WTC11 (cell line): Measurements from ENCODE around the gene MT1H. TPM values are rescaled to one million over a fixed set of nuclear protein-coding genes. Genes with fewer than 3 reads are reported as not detected.

Source experiments
- ATAC-seq: fragments of 200-7000 bp; cut with Tn5 transposase; 2 replicates; pipeline ENCODE4 v1.10.0; 2021; ENCODE audit warnings: mild to moderate bottlenecking, moderate library complexity
- CTCF ChIA-PET: fragments of 300-600 bp; sonication (Branson Sonifier 250); formaldehyde crosslinking; loops from one replicate; lab custom pipeline; 2021; ENCODE audit warnings: antibody characterized with exemption; lab: Charles Lee
- POLR2A ChIA-PET: fragments of 350-600 bp; sonication (Branson Sonifier 250); formaldehyde crosslinking; loops from one replicate; lab custom pipeline; 2021; ENCODE audit warnings: antibody characterized with exemption; lab: Charles Lee
- DNase-seq: peaks from one replicate; pipeline ENCODE4 v3.0.0; 2021; ENCODE audit warnings: low spot score
- H3K27ac Mint-ChIP-seq: 2 replicates; pipeline ENCODE4 v1.8.0; 2021; ENCODE audit warnings: mixed read lengths
- H3K27me3 Mint-ChIP-seq: 2 replicates; pipeline ENCODE4 v1.8.0; 2021; ENCODE audit warnings: low read depth, mild to moderate bottlenecking, moderate library complexity, mixed read lengths
- H3K36me3 Mint-ChIP-seq: 2 replicates; pipeline ENCODE4 v1.8.0; 2021; ENCODE audit warnings: mixed read lengths
- H3K4me1 Mint-ChIP-seq: 2 replicates; pipeline ENCODE4 v1.8.0; 2022; ENCODE audit warnings: mixed read lengths
- H3K4me3 Mint-ChIP-seq: 2 replicates; pipeline ENCODE4 v1.8.0; 2021; ENCODE audit warnings: mild to moderate bottlenecking, moderate library complexity, mixed read lengths
- H3K9me3 Mint-ChIP-seq: 2 replicates; pipeline ENCODE4 v1.8.0; 2021; ENCODE audit warnings: mixed read lengths
- ATF1 ChIP-seq: sonication (generic); formaldehyde crosslinking; IDR thresholded peaks from 2 replicates; pipeline ENCODE4 v1.8.1; 2023; ENCODE audit warnings: mild to moderate bottlenecking, moderate library complexity, missing genetic modification reagents
- EMX1 ChIP-seq: fragments of 250-450 bp; sonication (Bioruptor Pico); IDR thresholded peaks from 2 replicates; pipeline ENCODE4 v1.8.0; 2021; ENCODE audit warnings: mild to moderate bottlenecking
- FOXP1 ChIP-seq: sonication (generic); formaldehyde crosslinking; IDR thresholded peaks from 2 replicates; pipeline ENCODE4 v1.8.0; 2022; ENCODE audit warnings: missing genetic modification reagents, mild to moderate bottlenecking, moderate library complexity, borderline replicate concordance
- GABPB1 ChIP-seq: sonication (generic); formaldehyde crosslinking; IDR thresholded peaks from 2 replicates; pipeline ENCODE4 v1.8.1; 2023; ENCODE audit warnings: mild to moderate bottlenecking, missing genetic modification reagents
- GRHL2 ChIP-seq: fragments of 250-450 bp; sonication (Bioruptor Pico); IDR thresholded peaks from 2 replicates; pipeline ENCODE4 v1.8.0; 2022; ENCODE audit warnings: mild to moderate bottlenecking, moderate library complexity; ENCODE audit not compliant: insufficient replicate concordance, severe bottlenecking
- HMGA2 ChIP-seq: fragments of 250-450 bp; sonication (Bioruptor Pico); IDR thresholded peaks from 2 replicates; pipeline ENCODE4 v1.4.0; 2021; ENCODE audit warnings: mild to moderate bottlenecking, moderate library complexity
- IRF2 ChIP-seq: sonication (generic); formaldehyde crosslinking; IDR thresholded peaks from 2 replicates; pipeline ENCODE4 v1.8.0; 2022; ENCODE audit warnings: low read depth, missing genetic modification reagents, borderline replicate concordance
- MXD4 ChIP-seq: fragments of 250-450 bp; sonication (Bioruptor Pico); IDR thresholded peaks from 2 replicates; pipeline ENCODE4 v1.8.0; 2021; ENCODE audit warnings: mild to moderate bottlenecking, moderate library complexity, borderline replicate concordance
- PRRX2 ChIP-seq: fragments of 250-450 bp; sonication (Bioruptor Pico); IDR thresholded peaks from 2 replicates; pipeline ENCODE4 v1.8.0; 2021; ENCODE audit warnings: mild to moderate bottlenecking
- RORB ChIP-seq: fragments of 250-450 bp; sonication (Bioruptor Pico); IDR thresholded peaks from 2 replicates; pipeline ENCODE4 v1.9.0; 2021; ENCODE audit warnings: mild to moderate bottlenecking
- SP1 ChIP-seq: sonication (generic); formaldehyde crosslinking; conservative IDR thresholded peaks from 2 replicates; pipeline ENCODE4 v1.8.1; 2022; ENCODE audit warnings: missing genetic modification reagents
- TCF7 ChIP-seq: sonication (generic); formaldehyde crosslinking; IDR thresholded peaks from 2 replicates; pipeline ENCODE4 v1.8.0; 2022; ENCODE audit warnings: mild to moderate bottlenecking, low read depth, missing genetic modification reagents, moderate library complexity
- TEAD1 ChIP-seq: sonication (generic); formaldehyde crosslinking; IDR thresholded peaks from 2 replicates; pipeline ENCODE4 v1.8.0; 2022; ENCODE audit warnings: mild to moderate bottlenecking, missing genetic modification reagents
- ZBTB21 ChIP-seq: sonication (generic); formaldehyde crosslinking; IDR thresholded peaks from 2 replicates; pipeline ENCODE4 v1.8.1; 2023; ENCODE audit warnings: mild to moderate bottlenecking, missing genetic modification reagents, borderline replicate concordance
- ZNF219 ChIP-seq: sonication (generic); formaldehyde crosslinking; IDR thresholded peaks from 2 replicates; pipeline ENCODE4 v1.8.0; 2023; ENCODE audit warnings: missing genetic modification reagents, mild to moderate bottlenecking, borderline replicate concordance
- ZNF423 ChIP-seq: fragments of 250-450 bp; sonication (Bioruptor Pico); IDR thresholded peaks from 2 replicates; pipeline ENCODE4 v2.1.2; 2022; ENCODE audit warnings: mild to moderate bottlenecking, moderate library complexity
- ZNF671 ChIP-seq: fragments of 250-450 bp; sonication (Bioruptor Pico); IDR thresholded peaks from 2 replicates; pipeline ENCODE4 v1.8.0; 2021; ENCODE audit warnings: mild to moderate bottlenecking
- total RNA-seq: library from RNA; stranded (reverse); gene quantifications from 3 replicates; pipeline ENCODE4 v1.2.3, GENCODE V29; 2021
- TF ChIP-seq, protein P1 (sequence below): fragments of 200-600 bp; IDR thresholded peaks from 2 replicates; pipeline ENCODE4 v1.8.0; 2022; ENCODE audit warnings: antibody characterized with exemption
- TF ChIP-seq, protein P2 (sequence below): fragments of 250-450 bp; sonication (Bioruptor Pico); conservative IDR thresholded peaks from 2 replicates; pipeline ENCODE4 v1.9.0; 2021; ENCODE audit warnings: mild to moderate bottlenecking
- TF ChIP-seq, protein P3 (sequence below): sonication (generic); formaldehyde crosslinking; IDR thresholded peaks from 2 replicates; pipeline ENCODE4 v1.8.1; 2023; ENCODE audit warnings: mild to moderate bottlenecking, missing genetic modification reagents, moderate library complexity
- TF ChIP-seq, protein P4 (sequence below): fragments of 250-450 bp; sonication (Bioruptor Pico); IDR thresholded peaks from 2 replicates; pipeline ENCODE4 v1.8.0; 2021; ENCODE audit warnings: mild to moderate bottlenecking
- TF ChIP-seq, protein P5 (sequence below): sonication (generic); formaldehyde crosslinking; IDR thresholded peaks from 2 replicates; pipeline ENCODE4 v1.8.1; 2022; ENCODE audit warnings: low read depth, mild to moderate bottlenecking, moderate library complexity, missing genetic modification reagents, borderline replicate concordance

Gene MT1H
- total RNA-seq, 1 experiment from 2014 or later = 122 TPM

DNA sequence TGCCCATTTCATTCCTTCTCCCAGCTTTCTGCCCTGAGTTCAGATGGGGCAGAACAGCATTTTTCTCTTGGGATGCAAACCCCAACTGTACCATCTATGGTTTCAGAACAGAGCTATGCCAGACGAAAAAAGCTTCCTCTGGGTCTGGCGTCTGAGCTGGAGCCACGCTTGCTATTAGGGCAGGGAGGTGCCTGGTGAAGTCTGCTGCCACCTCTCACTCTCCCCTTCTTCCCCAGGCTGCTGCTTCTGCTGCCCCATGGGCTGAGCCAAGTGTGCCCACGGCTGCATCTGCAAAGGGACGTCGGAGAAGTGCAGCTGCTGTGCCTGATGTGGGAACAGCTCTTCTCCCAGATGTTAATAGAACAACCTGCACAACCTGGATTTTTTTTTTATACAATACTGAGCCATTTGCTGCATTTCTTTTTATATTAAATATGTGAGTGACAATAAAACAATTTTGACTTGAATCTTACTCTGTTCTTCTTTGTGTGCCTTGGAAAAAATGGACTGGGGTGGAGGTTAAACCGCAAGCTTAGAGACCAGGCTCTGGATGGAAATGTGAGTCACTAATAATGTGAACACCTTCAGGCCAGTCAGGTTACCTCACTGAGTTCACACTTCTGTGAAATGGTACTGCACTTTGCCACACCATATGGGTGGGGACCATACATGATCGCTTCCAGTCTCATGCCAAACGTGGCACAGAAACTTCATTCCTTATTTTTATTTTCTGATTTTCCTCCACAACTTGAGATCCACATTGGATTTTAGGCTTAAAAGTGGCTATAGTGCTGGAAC is 32.8 kb upstream of the MT1H start (continued):
- TF ChIP-seq, protein P1, sequence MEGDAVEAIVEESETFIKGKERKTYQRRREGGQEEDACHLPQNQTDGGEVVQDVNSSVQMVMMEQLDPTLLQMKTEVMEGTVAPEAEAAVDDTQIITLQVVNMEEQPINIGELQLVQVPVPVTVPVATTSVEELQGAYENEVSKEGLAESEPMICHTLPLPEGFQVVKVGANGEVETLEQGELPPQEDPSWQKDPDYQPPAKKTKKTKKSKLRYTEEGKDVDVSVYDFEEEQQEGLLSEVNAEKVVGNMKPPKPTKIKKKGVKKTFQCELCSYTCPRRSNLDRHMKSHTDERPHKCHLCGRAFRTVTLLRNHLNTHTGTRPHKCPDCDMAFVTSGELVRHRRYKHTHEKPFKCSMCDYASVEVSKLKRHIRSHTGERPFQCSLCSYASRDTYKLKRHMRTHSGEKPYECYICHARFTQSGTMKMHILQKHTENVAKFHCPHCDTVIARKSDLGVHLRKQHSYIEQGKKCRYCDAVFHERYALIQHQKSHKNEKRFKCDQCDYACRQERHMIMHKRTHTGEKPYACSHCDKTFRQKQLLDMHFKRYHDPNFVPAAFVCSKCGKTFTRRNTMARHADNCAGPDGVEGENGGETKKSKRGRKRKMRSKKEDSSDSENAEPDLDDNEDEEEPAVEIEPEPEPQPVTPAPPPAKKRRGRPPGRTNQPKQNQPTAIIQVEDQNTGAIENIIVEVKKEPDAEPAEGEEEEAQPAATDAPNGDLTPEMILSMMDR = no peak
- TF ChIP-seq PRRX2 (CRISPR knock-in tag) = no peak
- TF ChIP-seq, protein P2, sequence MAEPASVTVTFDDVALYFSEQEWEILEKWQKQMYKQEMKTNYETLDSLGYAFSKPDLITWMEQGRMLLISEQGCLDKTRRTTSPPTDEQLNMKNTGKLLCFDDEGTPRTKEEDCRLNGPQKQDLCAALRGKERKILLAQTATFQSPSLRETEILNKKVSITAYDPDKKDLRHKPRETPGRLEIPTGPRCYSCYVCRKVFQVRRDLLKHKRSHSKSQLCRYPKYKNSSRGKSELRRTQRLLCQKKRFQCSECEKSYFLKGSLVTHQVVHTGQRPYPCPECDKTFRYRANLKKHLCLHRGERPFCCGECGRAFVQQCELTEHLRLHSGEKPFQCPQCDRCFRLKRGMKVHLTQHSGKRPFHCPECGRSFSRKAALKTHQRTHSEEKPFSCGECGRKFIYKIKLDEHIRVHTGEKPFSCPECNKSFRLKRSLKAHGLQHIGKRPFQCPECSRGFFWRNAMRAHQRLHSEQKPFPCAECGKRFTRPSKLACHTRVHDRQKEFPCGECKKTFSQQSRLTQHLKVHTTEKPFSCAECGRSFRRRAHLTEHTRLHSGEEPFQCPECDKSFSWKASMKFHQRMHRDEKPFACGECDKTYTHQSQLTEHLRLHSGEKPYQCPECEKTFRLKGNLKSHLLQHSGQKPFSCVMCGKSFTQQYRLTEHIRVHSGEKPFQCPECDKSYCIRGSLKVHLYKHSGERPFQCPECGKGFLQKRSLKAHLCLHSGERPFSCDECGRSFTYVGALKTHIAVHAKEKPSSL (CRISPR knock-in tag) = no peak
- TF ChIP-seq TCF7 = no peak
- TF ChIP-seq EMX1 = no peak
- no peak for TF ChIP-seq RORB (CRISPR knock-in tag)
- TF ChIP-seq, protein P3, sequence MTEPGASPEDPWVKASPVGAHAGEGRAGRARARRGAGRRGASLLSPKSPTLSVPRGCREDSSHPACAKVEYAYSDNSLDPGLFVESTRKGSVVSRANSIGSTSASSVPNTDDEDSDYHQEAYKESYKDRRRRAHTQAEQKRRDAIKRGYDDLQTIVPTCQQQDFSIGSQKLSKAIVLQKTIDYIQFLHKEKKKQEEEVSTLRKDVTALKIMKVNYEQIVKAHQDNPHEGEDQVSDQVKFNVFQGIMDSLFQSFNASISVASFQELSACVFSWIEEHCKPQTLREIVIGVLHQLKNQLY (CRISPR knock-in tag) = no peak
- no peak for TF ChIP-seq FOXP1 (CRISPR knock-in tag)
- TF ChIP-seq ZNF423 (CRISPR knock-in tag) = no peak
- TF ChIP-seq SP1 = no peak
- TF ChIP-seq, all 79 proteins: peak for 0

DNA sequence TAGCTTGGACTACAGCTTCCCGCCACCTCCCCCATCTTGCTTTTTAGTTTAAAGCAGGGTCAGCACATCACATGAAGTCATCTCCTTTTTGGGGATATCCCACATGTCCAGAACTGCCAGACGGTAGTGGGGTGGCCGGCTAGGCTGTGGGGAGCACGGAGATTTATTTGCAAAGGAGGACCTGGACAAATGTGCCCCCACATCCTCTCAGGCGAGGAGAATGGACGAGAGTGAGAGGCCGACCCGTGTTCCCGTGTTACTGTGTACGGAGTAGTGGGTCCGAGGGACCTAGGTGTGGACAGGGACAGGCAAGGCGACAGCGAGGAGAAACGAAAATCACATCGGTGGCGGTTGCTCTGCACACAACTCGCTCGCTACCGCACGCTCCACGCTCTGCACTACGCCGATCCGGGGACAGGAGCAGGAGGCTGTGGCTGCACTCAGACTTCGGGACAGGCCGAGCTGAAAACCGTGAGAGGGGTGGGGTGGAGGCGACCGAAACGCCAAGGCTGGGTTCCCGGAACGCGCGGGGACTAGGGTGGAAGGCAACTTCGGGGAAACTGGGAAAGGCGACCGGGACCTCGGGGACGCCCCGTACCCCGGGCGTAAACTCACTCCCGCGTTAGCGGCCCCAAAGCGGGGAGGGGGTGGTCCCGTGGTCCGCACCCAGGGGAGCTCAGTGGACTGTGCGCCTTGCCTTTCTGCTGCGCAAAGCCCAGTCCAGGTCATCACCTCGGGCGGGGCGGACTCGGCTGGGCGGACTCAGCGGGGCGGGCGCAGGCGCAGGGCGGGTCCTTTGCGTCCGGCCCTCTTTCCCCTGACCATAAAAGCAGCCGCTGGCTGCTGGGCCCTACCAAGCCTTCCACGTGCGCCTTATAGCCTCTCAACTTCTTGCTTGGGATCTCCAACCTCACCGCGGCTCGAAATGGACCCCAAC is 31.5 kb upstream of the MT1H start, which contains the start of gene MT1A:
MT1A (plus strand) TSS at position 853 of the 937 bp plus-strand sequence; CDS start at position 926, 73 bp downstream.
- ChIA-PET CTCF (interaction anchor here (0.9 to 1.8 kb wide), 2 partner anchors 34 to 64 kb away, joined by 3 to 5 read pairs; no protein-coding TSS in a partner anchor), POLR2A (interaction anchor here (1.0 to 5.1 kb wide), 2 partner anchors 13 to 38 kb away, joined by 3 to 24 read pairs; partner anchors contain the start of gene MT1E)
- Mint-ChIP-seq H3K4me1 (peaks cover 28% of the 10 kb centered on the region), H3K4me3 (peak within 1 kb of the TSS; percentile 69), H3K36me3 (peaks cover 6% of the 10 kb centered on the region; the same call in 1 of the 2 replicates), H3K27ac (no peak within 1 kb of the TSS), H3K27me3 (peaks cover 100% of the 10 kb centered on the region), H3K9me3 (no peaks in the 10 kb centered on the region)
- peak; percentile 49 for ATAC-seq
- peak; percentile 74 for DNase-seq
- no peak for TF ChIP-seq GRHL2 (CRISPR knock-in tag)
- TF ChIP-seq, protein P4, sequence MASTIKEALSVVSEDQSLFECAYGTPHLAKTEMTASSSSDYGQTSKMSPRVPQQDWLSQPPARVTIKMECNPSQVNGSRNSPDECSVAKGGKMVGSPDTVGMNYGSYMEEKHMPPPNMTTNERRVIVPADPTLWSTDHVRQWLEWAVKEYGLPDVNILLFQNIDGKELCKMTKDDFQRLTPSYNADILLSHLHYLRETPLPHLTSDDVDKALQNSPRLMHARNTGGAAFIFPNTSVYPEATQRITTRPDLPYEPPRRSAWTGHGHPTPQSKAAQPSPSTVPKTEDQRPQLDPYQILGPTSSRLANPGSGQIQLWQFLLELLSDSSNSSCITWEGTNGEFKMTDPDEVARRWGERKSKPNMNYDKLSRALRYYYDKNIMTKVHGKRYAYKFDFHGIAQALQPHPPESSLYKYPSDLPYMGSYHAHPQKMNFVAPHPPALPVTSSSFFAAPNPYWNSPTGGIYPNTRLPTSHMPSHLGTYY (CRISPR knock-in tag) = no peak
- TF ChIP-seq ATF1 = no peak
- TF ChIP-seq, protein P1 = no peak
- no peak for TF ChIP-seq ZNF671 (CRISPR knock-in tag)
- no peak for TF ChIP-seq IRF2 (CRISPR knock-in tag)
- TF ChIP-seq GABPB1 (CRISPR knock-in tag) = 0 out of 2 replicates have a peak, but pooled peaks have one; percentile 15
- no peak for TF ChIP-seq TEAD1 (CRISPR knock-in tag)
- no peak for TF ChIP-seq ZNF219
- TF ChIP-seq, protein P5, sequence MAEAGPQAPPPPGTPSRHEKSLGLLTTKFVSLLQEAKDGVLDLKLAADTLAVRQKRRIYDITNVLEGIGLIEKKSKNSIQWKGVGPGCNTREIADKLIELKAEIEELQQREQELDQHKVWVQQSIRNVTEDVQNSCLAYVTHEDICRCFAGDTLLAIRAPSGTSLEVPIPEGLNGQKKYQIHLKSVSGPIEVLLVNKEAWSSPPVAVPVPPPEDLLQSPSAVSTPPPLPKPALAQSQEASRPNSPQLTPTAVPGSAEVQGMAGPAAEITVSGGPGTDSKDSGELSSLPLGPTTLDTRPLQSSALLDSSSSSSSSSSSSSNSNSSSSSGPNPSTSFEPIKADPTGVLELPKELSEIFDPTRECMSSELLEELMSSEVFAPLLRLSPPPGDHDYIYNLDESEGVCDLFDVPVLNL (CRISPR knock-in tag) = no peak
- no peak for TF ChIP-seq MXD4 (CRISPR knock-in tag)
- no peak for TF ChIP-seq HMGA2 (CRISPR knock-in tag)
- no peak for TF ChIP-seq ZBTB21 (CRISPR knock-in tag)
- TF ChIP-seq, protein P2 (CRISPR knock-in tag) = no peak
